Measurements from ENCODE around the gene PCDH15.

GRCh38 chr10:54833029-54833428 is 32.0 kb upstream of the PCDH15 start:
- no peak for TF ChIP-seq CTCF (IDR thresholded peaks at IDR 0.05)
- TF ChIP-seq POLR2AphosphoS5 (IDR thresholded peaks at IDR 0.05), result no peak
- no peak for TF ChIP-seq POLR2A (IDR thresholded peaks at IDR 0.05)
- TF ChIP-seq EP300 (IDR thresholded peaks at IDR 0.05; ENCODE audit: low read depth), result no peak
